ENCODE measurements around the gene VAMP8.
"Not testable (repeated sequence)": the region's sequence is repeated elsewhere in the genome, so short reads cannot be mapped to it uniquely, and the experiment has no call there.

VAMP8 gene

DNA sequence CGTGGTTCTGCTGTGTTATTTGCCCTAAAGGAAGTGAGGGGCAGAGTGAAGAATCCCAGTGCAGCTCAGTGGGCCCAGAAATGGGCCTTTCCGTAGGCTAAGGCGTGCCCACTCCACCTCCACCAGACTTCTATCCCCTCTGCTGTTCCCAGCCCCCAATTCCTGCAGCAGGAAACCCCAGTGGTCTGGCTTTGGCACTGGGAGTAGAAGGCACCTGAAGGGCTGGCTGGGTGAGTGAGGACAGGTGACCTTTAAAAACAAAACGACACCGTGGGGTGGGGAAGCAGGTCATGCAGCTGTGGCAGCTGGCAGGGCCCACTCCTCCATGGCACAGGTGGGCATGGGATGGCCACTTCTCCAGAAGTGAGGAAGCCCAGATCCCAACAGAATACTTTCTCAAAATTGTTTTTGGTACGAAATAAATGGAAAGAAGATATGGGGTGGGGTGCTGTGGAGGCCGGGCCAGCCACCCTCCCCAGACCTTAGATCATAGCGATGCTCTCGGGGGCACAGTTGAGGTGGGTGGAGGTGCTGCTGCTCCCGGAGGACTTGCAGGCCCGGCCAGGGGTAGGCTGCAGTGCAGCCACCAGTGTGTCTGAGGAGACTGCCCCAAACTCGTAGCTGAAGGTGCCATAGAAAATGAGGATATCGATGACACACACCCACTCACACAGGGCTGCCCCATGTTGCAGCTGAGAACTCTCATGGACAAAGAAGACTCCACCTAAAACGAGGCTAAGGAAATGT lies 21.4 kb downstream of the VAMP8 start:
- DNase-seq (ENCODE audit: low spot score), result no peak

DNA sequence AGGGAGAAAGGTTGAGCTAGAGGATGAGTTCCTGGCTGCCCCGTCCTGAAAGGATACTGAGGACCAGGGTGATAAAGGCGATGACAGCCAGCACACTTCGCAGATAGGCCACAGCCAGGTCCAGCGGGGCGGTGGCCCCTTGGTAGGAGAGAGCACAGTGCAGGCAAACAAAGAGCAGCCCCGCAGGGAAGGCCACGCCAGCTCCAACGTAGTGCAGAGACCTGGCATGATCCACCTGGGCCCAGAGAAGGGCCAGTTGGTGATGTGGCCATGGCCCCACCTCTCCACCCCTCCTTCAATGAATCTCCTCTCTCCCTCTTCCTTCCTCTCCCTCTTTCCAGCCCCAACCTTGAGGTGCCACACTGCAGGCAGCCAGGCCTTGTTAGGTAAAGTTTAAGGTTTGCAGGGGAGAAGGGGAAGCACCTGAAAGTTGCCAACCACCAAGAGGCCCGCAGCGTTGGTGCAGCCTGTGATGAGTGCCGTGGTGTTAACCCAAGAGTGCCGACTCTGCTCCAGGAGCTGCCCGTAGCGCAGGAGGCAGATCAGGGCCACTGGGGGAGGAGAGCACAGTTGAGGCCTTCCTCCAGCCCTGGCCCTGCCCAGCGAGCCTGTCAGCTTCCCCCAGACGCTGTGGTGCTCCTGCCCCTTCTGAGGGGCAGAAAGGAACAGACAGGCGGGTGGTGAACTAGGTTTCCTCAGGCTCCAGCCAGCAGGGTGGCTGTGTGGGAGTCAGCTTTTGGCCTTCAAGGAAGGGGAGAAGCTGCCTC lies 22.3 kb downstream of the VAMP8 start:
- no peak for DNase-seq (ENCODE audit: low spot score)

DNA sequence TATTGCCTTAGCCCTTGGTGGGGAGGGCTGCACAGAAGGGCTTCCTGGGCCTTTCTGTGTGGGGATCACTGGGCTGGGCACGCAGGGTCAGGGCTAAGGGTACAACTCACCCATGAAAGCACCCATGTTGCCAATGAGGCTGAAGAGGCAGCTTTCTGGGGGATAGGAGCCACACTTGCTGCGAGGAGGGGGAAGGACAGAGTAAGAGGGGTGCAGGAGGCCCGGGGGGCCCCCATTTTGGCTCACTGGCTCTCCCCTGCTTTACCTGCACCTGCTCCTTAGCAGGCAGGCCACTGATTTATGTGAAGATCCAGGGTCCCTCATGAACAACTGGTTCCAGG lies 22.8 kb downstream of the VAMP8 start:
- no peak for DNase-seq (ENCODE audit: low spot score)

DNA sequence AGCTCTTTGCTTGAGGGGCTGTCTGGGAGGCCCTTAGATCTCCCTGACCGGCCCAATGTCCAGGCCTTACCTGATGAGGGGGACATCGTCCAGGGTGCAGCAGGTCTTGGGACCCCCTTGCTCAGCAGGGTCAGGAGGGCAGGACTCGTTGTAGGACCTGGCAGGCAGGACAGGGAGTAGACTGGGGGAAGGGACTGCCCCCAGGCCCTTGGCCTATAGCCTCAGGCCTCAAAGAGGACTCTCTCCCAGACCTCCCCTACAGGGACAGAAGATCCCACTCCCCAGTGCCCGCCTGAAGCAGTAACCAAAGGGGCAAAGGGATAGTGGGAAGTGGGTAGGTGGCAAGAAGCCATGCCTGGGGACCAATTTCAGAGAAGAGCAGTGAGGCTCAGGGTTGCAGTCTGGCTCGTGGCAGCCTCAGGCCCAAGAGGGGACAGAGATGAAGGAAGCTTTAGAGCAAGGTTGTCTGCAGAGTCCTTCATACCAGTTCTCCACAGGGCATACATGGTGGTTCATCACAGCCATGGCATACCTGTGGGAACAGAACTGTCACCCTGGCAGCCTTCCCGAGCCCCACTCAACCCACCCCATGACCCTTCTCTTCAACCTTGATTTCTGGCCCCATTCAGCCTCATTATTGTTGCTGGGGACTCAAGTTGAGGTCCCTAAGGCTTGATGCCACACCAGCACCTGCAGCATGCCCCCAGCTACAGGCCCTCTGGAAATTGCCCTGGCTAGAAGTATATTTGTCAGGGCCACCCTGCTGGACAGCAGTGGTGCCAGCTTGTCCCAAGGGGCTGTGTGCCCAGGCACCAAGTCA lies 23.8 kb downstream of the VAMP8 start:
- DNase-seq (ENCODE audit: low spot score), result no peak

DNA sequence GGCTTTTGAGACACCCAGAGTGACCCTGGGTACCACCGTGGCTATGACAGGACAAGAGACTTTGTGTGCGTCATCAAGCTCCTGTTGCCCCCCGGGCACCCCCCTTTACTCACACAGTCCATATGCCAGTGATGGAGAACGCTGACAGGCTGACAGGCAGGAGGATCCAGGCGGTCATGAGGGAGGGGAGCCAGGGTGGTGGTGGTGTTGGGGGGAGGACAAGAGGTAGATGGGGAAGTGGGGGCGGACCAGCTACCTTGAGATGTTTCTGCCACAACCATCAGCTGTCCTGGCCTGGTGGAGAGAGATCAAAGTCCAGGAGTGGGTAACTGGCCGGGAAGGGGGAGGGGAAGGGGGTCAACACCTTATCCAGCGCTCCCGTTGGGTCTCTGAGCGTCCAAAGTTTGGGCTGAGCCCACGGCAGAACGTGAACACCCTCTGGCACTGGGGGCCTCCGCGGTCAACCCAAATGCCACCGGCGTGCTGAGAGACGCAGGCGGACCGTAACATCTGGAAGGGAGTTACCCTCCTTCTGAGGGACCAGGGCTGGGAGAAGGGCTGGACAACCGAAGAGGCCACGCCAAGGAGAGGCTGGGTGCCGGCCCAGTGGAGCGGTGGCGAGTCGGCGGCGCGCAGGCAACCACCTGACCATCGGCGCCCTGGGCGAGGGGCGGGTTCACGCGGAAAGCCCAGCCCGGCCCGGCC lies 24.5 kb downstream of the VAMP8 start:
- peak; percentile 36 for DNase-seq (ENCODE audit: low spot score)

DNA sequence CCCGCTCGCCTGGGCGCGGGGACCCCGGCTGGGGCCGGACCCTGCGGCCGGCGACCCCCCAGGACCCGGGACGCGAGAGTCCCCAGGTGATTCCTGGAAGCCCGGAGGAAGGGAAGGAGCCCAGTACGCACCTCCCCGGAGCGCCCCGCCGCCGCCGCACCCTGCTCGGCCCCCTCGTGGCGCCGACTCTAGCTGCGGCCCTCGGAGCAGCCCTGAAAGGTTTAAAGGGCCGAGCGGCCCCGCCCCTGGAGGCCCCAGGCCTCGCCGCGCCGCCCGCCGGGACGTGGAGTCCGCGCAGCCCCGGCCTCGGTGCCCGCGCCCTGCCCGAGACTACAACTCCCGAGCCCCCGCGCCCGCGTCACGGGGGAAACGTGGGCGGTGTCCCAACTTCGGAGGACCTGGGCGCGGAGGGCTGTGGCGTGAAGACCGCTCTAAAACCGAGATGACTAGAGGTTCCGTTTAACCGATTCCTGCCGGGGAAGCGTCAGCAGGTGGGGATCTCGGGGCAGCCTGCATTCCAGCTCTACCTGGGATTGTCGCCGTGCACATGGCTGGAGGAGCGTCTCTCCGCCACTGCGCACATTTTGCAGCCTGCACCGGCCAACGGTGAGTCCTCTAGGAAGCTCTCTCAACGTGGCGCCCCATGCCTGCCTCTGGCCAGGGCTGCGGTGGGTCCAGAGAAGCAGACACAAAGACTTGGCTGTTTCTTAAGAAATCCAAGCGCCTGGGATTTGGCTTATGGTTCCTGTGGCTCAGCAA lies 25.3 kb downstream of the VAMP8 start, which contains the start of gene TMEM150A:
TSS of gene TMEM150A (minus strand) at position 223 of the 759 bp plus-strand sequence. CDS start 750 bp downstream, outside the sequence.
- peak; percentile 92 for DNase-seq (ENCODE audit: low spot score)

DNA sequence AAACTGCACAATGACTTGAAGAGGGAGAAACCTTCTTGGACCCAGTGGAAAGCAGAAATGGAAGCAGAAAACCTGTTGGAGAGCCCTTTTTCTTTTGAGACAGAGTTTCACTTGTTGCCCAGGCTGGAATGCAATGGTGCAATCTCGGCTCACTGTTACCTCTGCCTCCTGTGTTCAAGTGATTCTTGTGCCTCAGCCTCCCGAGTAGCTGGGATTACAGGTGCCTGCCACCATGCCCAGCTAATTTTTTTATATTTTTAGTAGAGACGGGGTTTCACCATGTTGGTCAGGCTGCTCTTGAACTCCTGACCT lies 26.7 kb downstream of the VAMP8 start:
- not testable (repeated sequence) for DNase-seq (ENCODE audit: low spot score)

DNA sequence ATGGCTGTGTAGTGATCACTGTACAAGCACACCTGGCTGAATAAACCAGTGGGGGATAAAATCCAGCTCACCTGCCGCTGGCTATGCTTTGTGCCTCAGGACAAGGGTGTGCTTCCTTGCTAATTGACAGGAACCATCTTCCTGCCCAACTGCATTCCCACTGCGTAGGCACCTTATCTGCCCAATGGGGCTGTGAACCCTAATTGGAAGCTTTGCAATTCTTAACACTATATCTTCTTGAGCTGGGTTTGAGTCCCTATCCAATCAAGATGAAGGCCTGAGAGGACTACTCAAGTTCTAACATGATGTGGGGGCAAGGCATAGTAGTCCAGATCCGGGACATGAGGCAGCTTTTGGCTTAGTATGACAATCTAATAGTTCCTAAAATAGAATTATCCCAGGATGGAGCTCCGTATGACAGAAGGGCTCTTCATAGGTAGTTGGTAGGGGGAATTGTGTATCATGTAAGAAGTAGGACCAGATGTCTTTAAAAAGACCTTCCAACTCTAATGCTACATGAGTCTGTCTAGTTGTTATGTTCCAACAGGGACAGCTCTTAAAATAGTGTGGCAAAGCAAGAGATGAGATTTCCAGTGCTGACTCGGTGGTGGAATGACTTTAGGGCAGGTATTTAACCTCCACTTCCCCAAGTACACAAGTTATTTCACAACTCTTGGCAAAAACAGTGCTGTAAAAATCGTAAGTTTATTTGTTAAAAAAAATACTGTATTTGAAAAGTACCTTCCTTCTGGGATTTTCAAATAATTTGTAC lies 27.4 kb downstream of the VAMP8 start:
- no peak for DNase-seq (ENCODE audit: low spot score)

DNA sequence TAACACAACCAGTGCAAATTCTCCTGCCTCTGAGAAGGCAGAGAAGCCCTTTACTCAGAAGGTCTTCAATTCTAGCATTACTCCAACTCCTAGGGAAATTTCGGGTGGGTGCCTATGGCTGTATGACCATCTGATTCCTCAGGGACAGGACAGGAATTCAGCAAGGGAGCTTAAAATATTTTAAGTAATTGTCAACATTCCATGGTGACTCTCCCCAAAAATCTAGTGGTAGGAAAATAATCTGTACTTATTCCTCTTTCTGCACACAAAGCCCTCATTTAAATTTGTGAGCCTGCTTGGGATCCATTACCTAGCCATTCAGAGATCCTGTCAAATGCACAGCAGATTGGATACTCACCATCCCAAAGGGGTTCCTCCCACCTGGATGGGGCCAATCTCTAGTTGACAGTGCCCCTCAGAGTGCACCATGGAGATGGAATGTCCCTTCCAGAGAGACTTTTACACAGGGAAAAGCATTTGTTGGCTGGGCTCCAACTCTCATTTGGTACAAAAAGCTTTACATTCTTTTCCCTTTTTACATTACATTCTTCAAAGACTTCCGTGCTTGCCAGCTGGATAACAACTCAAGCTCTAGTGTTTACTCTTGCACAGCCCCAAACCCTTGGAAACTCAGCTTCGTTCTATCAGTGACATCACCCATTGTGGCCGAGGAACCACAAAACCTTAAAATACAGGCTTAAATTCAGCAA lies 28.2 kb downstream of the VAMP8 start:
- no peak for DNase-seq (ENCODE audit: low spot score)

DNA sequence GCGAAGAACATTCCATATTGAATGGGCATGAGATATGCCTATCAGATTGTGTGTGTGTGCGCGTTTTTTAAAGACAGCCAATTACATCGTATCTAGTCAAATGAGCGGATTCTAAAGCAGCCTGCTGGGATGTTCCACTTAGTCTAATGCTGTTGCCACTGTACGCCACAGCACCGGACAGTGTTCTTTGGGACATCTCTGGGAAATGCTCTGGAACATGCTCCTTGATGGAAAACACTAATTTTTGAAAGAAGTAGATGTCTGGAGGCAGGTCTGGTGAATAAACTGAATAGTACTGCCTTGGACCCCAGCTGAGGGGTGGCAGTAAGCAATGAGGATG lies 28.7 kb downstream of the VAMP8 start:
- no peak for DNase-seq (ENCODE audit: low spot score)

DNA sequence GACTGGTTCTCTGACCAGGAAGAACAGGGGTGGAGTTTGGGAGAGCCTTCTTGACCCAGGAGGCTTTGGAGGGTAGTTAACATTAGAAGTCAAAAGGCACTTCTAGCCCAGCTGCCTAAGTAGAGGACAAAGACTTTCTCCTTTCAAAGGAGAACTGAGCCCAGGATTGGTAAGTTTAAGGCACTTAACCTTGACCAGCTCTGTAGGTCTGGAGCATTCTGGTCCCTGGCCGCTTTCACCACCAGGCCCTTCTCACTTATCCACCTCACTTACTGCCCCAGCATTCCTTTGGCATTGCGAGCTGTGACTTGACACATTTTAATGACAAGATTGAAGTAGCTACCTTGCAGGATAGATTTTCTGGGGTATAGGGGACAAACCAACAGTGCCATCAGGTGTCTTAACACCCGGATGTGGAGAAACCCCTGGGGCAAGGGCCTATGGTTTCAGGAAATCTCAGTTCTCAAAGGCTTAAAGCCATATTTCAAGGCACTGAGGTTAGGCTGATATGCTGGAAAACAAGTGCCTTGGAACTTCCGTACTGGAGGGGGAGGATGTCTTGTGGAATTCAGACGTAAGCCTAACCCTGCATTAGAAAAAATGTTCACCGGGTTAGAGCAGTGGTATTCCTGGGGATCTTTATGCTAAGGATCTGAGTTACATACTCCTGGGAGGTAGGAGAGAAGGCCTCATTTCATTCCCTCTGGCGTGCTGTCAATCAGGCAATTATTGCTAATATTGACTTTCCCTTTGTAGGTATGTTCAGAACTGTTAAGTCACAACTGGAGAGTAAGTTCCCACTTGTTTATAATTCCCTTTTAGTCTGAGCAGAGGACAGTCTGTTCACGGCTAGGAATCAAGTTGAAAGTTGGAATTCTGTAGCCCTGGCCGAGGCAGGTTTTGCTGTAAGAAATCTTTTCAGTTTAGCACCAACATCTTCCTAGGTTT lies 30.2 kb downstream of the VAMP8 start:
- DNase-seq (ENCODE audit: low spot score), result no peak

DNA sequence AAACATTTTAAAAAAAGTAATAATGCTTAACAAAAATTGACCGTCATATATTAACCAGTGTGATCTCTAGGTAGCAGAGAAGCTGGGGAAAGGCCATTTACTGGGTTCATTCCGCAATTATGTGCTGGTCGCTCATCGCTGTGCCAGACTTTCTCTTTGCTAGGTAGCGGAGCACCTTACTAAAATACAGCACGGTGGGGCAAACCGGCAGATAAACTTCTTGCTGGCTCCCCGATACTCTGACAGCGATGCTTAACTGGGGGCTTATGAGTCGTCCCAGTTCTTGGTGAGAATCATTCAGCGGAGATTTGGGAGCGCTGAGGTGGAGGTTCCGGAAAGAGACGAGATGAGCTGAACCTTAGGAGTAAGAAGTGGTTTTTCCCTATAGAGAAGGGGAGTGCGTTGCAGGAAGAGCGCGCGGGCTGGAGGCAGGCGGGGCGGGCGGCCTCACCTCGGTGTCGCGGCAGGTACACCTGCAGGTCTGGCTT lies 33.9 kb downstream of the VAMP8 start:
- no peak for DNase-seq (ENCODE audit: low spot score)

DNA sequence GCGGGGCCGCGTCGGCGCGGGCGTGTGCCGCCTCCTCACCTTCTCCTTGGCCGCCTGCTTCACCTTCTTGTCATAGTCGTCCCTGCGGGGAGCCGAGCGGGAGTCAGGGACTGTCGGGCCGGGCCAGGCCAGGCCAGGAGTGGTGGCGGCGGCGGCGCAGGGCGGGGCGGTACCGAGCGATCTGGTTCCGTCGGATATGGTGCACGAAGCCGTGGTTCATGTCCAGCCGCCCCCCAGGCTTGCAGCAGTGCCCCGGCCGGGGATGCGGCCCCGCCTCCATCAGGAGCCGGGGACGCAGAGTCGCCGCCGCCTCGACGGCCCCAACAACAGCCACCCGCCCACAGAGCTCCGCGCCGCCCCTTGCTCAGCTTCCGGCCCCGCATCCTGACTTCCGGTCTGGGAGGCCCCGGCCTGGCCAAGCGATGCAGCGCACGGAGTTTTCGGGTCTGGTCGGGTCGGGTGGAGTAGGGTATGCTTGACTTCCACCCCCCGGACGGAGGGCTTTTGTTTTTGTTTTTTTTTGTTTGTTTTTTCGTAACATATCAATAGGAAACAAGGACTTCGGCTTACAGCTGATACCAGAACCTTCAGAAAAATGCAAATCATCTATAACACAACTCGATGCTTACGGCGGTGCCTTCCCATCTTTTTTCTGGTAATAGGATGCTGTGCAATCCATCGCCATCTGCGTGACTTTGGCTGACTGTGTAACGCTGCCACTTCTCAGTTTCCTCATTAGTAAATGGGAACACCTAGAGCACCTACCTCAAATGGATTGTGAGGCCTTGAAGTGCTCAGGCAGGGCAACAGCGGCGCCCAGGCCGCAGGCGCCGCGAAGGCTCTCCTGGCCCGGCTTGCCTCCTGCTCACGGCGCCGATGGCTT lies 34.6 kb downstream of the VAMP8 start, which contains the start of gene C2orf68:
TSS of gene C2orf68 (minus strand) at position 362 of the 883 bp plus-strand sequence. CDS start at position 280, 82 bp downstream.
- peak; percentile 89 for DNase-seq (ENCODE audit: low spot score)

DNA sequence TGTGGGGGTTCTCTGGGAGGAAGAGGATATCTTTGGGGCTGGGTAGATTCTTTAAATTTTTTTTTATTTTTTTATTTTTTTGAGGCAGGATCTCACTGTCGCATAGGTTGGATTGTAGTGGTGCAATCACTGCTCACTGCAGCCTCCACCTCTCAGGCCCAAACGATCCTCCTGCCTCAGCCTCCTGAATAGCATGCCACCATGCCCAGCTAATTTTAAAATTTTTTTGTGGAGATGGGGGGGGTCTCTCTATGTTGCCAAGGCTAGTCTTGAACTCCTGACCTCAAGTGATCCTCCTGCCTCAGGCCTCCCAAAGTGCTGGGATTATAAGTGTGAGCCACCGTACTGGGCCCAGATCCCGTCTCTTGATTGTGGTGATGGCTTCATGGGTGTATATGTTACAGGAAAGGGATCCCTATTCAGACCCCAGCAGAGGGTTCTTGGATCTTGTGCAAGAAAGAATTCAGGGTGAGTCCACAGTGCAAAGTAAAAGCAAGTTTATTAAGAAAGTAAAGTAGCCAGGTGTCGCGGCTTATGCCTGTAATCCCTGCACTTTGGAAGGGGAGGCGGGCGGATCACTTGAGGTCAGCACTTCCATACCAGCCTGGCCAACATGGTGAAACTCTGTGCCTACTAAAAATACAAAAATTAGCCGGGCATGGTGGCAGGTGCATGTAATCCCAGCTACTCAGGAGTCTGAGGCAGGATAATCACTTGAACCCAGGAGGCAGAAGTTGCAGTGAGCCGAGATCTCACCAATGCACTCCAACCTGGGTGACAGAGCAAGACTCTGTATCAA lies 36.5 kb downstream of the VAMP8 start:
- DNase-seq (ENCODE audit: low spot score), result no peak

DNA sequence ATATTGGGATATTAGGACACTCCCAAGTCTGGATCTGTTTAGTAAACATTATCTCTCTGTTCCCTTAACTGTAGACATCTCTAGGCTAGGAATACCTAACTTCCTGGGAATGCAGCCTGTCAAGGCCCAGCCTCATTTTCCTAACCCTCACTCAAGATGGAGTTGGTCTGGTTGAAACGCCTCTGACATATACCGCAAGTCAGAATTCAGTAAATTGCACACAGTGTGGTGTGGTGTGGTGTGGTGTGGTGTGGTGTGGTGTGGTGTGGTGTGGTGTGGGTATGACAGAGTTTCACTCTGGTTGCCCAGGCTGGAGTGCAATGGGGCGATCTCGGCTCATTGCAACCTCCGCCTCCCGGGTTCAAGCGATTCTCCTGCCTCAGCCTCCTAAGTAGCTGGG lies 37.4 kb downstream of the VAMP8 start:
- not testable (repeated sequence) for DNase-seq (ENCODE audit: low spot score)

DNA sequence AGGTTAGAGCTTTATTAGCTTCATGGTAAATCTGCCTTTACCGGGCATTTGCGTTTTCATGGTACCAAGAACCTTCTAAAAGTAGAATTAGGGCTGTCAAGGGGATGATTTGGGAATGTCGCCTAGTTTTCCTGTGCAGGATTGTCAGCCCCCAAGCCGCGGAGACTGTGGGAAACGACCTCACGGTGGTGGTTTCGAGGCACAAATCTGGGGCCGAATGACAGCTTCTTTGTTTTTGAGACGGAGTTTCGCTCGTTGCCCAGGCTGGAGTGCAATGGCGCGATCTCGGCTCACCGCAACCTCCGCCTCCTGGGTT lies 38.0 kb downstream of the VAMP8 start:
- no peak for DNase-seq (ENCODE audit: low spot score)

DNA sequence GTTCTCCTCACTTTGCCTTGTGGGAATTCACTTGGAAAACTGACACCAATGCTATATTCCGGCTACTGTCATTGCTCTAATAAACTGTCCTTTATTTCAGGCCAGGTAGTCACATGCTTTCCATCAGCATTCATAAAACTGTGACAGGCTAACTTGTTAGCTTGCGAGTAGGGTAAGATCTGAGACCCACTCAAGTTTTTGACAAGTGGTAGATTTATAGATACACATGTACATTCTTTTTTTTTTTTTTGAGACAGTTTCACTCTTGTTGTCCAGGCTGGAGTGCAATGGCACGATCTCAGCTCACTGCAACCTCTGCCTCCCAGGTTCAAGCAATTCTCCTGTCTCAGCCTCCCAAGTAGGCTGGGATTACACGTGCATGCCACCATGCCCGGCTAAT lies 40.3 kb downstream of the VAMP8 start:
- not testable (repeated sequence) for DNase-seq (ENCODE audit: low spot score)

All from SW480 (cell line).